Activated CD8-positive, alpha-beta memory T cell treated with anti-CD3 and anti-CD28 coated beads, Interleukin-2, amount 50 U/mL, for 48 hours (primary cell): ENCODE measurements around the gene CCDC57.

Source experiments
- DNase-seq: peaks from one replicate; pipeline ENCODE4 v3.0.0-alpha.2; 2020

The CCDC57 gene

DNA sequence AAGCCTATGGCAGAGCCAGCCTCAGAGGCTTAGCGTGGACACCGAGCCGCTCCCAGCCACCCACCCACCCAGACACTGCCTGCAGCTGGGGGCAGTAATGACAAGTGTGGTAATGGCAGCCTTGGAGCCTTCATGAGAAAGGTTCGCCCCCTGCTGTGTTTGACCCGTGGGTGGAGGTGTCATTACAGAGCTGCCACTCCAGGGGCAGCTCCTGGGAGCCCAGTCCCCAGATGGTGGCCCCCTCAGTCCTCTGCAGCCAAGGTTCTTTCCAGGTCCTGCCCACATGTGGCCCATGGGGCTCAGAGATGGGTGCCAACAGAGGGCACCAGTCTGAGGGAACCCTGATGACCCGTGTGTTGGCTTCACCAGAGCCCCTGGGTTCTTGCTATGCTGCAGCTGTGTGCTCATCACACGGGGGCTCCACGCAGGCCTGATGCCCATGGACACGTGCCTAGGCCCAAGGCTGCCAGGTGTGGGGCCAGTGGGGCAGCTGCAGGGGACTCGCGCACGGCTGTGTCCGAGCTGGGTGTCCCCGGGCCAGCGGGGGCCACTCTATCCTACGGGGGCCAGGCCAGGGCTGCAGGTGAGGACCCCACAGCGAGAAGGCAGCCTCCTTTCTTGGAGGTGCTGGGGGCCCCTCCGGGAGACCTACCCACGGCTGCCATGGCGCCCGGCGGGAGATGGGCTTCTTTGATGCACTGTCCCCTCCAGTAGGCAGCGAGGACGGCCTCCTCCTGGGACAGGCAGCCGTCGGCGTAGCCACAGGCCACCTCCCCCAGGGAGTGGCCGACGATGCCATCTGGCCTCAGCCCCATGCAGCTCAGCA is 122.7 kb downstream of the CCDC57 start:
- DNase-seq, result no peak

DNA sequence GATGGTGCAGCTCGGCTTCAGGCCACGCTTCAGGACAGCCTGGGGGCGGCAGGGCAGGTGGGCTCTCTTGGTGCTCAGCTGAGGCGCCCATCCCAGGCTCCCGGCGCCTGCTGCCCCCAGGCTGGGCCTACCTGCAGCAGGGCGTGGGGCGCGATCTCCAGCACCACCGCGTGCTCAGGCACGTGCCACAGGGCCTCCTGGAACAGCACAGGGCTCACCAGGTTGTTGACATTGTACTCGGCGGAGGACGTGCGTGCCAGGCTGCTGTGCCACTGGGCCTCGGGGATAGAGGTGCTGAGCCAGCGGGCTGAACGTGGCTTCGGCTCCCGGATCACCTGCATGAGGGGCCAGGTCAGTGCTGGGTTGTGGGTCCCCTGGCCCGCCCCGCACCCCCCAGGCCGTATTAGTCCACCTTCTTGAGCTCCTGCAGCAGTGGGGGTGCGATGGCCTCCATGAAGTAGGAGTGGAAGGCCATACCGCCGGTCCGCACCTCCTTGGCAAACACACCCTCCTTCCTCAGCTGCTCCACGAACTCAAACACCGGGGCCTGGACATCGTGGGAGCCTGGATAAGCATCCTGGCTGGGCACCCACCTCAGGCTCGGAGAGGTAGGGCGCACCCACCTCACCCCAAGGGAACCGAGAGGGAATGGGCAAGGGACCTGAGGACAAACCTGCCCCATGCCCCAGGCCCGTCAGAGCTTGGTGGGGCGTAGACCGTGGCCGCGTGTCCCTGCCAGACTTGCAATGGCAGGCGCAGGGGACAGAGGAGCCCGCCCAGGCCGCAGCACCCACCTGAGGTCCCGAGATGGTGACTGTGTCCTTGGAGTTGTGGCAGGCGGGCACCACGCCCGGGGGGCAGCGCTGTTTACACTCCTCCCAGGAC is 123.6 kb downstream of the CCDC57 start:
- no peak for DNase-seq

DNA sequence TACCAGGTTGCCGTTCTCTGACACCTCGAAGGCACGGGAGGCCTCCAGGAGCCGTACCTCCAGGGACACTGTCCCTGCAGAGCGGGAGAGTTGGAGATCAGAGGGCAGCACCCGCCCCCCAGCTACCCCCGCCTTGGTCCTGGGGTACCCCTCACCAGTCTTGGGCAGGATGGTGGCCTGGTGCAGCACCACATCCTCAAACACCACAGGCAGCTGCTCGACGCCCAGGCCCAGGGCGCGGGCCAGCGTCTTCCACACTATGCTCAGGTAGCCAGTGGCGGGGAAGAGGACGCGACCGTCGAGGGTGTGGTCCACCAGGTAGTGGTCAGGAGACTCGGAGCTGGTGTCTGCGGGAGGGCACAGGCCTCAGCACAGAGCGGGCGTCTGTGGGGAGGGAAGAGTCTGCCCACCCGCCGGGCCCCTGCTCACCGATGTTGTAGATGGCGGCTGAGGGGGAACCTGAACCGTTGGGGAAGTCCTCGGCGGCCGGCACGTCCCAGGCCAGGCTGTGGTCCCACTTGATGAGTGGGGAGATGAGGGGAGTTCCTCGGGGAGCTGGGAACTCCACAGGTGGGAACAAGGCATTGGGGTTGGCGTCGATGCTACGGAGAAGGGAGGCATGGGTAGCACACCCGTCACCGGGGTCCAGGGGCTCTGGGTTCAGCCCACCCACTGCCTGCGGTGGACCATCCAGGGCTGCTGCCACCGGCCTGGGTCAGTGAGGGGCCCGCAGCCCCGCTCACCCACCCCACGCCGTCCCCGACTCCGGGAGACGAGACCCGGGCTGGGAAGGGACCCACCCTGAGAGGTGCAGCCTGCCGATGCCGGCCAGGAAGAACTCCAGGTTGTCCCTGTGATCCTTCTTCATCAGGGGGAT is 124.4 kb downstream of the CCDC57 start:
- no peak for DNase-seq

DNA sequence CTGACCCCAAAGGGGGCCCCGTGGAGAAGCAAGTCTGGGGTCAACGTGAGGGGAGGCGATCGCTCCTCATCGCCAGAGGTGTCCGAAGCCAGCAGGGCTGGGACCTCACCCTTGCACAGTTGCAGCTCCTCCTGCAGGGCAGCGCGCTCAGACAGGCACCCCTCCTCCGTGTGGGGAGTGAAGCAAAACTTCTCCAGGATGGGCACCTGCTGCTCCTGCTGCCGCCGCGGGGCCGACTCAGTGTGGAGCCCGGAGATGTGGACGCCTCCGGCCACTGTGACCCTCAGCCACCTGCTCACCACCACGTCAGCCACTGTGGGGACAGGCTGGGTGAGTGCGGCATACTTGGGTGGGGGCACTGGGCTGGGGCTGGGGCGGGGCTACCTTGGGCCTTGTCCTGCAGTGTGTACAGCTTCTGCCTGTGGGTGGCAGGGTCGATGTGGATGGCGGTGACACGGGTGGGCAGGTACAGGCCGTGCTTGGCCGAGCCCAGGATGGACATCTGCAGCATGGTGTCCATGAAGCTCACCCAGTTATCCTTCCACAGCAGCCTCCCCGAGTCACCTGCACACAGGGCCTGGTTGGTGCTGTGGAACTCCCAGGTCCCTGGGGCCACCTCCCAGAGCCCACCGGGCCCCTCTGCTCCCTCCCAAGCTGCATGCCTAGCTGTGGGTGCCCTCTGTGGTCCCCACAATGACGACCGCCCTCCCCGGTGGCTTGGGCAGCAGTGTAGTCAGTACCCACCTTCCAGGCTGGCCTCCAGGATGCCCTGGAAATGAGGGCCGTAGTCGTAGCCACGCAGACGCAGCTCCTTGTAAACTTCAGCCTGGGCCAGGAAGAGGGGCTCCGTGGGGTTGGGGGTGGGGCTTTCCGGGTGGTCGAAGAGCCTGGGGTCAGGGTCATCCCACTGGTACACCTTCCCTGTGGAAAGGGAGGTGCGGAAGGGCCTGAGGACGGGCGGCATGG is 125.4 kb downstream of the CCDC57 start:
- no peak for DNase-seq

DNA sequence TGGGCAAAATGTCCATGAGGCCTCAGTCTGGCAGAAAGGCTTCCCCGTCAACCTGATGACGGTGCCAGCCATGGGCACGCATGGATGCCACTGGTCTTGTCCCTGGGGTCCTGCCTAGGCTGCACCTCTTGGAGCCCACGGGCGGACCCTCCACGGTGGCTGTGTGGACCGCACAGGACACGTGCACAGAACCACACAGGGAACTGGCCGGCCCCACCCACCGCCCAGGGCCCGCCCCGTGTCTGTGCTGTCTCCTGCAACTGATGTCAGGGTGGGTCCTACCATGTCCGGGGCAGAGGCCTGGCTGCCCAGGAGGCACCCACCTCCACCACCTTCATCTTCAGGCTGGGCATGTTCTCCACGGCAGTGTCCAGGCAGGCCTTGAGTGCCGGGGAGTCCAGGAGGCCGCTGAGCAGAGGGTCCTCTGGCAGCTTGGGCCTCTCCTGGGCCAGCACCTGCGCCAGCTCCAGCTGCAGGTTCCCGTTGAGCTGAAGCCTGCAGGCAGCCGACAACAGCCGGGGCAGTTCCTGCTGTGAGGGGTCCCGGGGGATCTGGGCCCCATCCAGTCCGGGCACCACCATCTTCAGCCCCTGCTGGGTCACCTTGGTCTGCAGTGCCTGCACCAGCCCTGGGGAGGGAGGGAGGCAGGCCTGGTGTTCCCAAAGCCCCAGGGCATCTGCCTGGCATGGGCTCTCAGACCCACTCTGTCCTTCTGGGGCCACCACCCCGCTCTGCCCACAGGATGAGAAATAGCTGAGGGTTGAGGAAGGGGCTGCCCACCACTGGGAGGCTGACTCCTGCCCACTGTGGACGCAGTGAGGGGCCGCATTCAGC is 126.5 kb downstream of the CCDC57 start:
- DNase-seq, result no peak

DNA sequence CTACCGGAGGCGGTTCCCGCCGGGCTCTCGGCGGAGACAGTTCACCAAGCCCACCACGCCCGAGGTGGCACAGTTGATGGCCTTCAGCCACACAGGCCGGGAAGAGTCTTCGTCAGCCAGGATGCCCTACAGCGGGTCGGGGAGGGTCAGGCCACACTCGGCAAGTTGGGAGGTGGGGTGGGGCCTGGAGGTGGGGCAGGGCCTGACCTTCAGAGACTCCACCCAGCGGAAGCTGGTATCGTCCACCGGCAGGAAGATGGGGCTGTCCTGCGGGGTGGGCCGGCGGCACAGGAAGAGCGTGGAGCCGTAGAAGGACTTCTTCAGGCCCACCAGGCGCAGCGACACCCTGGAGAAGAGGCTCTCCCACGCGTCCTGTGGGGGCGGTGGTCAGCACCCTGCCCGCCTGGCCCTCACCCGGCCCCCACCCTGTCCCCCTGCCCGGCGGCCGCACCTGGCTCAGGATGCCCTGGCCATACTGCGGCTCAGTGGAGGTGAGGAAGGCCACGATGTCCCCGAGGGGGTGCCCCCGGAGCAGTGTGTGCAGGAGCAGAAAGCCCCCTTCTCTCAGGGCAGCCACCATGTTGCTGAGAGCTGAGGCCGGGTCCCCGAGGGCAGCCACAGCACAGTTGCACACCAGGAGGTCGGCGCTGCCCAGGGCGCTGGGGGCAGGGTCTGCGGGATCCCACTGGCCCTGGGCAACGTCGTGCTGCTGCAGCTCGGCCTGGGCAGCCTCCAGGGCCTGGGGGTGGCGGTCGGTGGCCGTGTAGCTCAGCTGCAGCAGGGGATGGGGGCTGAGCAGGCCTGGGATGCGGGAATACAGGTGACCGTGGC is 127.4 kb downstream of the CCDC57 start:
- DNase-seq, result no peak

DNA sequence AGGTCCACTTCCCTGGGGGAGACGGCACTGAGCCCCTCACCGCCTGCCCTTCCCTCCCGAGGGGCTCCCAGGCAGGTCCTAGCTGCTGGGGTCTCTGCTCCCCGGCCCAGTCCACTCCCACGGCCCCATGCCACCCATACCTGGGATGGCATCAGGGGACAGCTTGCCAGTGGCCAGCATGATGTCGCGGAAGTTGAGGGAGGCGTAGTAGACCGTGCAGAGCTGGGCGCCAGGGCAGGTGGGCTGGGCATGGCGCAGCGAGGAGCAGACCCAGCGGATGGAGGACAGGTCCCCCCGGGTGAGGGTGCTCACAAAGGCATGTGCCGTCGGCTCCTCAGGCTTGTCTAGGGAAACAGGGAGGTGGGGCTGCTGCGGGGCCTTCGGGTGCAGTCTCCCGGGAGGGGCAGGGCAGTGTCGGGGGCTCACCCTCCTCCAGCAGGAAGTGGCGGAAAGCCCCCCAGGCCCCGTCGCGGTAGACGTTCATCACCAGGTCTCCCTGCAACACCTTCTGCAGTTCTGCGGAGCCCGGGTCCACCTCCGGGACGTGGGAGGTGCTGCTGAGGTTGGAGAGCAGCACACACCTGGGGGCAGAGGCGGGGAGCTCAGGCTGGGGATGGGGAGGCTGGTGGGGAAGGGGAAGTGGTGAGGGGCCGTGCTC is 128.1 kb downstream of the CCDC57 start:
- DNase-seq, result no peak

DNA sequence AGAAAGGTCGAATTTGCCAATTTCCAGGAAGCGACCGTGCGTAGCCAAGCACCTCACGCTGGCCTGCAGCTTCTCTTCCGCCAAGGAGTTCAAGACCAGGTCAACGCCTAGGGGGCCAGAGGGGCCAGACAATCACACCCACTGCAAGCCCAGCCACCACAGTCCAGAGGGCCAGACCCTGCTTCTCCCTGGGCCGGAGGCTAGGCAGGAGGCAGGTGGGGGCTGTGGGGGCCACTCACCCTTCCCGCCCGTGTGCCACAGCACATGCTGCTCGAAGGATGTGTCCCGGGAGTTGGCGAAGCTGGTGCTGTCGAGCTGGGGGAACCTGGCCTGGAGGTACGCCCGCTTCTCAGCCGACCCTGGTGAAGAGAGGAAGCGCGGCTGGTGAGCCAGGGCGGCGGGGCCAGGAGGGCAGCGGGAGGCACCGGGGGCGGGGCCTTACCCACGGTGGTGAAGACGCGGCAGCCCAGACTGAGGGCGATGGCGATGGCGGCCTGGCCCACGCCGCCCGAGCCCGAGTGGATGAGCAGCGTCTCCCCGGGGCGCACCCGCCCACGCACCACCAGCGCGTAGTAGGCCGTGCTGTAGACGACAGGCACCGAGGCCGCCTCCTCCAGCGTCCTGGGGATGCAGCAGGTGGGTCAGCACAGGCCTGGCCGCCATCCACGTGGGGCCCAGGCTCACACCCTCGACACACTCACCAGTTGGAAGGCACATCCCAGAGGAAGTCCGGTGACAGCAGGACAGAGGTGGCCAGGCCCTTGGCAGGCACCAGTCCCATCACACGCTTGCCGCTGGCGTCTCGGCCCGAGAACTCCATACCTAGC is 128.9 kb downstream of the CCDC57 start:
- no peak for DNase-seq

DNA sequence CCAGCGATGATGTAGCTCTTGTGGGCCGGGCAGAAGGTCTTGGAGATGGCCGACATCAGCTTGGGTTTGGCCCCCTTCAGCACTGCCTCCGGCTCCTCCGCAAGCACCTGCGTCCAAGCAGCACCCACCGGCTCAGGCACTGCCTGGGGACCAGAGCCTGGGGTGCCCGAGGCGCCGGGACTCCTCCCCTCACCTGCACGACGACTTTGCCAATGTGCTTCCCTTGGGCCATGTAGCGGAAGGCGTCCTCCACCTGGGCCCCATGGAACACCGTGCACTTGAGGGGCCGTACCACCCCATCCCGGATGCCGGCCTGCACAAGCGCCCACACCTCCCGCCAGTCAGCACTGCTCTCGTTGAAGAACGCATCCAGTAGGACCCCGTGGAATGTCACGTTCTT is 129.6 kb downstream of the CCDC57 start:
- no peak for DNase-seq

DNA sequence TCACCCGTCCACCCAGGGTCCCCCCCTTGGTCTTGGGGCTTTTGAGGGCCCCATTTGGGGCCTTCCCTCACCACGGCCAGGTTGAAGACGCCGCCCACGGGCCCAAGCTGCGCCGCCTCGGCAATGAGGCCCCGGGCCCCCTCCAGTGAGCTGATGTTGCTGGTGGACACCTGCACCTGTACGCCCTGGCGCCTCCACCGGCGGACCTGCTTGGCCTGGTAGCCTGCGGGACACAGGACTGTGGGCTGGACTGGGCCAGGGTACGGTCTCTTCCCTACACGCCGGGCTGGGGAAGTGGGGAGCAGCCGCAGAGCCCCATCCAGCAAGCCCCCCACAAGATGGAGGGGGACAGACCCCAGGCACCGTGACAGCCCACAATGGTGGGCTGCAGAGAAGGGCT is 130.2 kb downstream of the CCDC57 start:
- DNase-seq, result no peak

DNA sequence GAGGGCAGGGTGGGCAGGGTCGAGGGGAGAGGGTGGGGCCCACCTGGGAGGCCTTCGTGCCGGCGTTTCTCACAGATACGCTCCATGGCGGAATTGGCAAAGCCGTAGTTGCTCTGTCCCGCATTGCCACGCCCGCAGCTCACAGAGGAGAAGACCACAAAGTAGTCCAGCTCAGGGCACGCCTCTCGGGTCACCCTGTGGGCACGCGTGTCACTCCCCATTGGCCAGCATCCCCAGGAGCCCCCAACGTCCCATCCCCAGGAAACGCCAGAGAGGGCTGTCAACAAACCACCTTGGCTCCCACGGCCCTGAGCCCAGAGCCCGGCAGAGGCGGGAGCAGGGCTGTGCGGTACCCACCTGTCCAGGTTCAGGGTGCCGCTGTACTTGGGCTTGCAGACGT is 130.7 kb downstream of the CCDC57 start:
- no peak for DNase-seq

DNA sequence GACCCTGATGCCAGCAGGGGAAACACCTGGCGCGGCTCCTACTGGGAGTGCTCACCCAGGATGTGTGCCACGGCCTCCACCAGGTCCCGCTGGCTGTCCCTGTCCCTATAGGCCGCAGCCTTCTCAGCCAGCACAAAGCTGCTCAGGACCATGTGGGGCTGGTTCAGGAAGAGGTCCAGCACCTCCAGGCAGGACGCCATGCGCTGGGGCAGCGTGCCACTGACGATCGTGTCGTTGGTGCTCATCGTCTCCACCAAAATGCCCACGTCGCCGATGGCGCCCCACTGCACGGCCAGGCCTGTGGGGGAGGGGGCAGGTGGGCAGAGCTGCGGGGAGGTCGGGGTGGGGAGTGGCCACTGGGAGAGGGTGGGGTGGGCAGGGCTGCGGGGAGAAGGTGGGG is 131.1 kb downstream of the CCDC57 start:
- no peak for DNase-seq

DNA sequence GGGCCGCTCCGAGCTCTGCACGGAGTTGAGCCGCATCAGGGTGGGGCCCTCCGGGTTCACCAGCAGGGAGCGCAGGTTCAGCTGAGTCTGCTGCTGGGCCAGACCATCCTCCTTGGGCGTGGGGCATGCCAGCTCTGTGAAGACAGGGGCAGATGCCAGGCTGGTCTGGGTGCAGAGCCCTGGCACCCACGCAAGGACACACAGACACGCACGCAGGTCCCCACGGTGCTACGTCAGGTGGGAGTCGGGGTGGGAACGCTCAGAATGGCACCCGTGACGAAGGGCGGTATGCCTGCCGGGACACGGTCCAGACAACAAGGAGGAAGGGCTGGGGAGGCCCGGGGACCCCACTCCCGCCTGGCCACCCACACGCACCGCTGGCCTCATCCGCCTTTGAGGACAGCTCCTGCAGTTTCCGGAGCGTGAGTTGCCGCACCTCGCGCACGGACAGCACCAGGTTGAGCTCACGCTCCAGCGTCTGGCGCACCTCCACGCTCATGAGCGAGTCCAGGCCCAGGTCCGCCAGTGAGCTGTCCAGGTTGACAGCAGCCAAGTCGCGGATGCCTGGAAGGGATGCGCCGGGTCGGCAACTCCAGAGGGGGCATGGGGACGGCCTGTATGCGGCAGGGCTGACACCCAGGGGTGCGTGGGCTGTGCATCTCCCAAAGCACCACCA is 131.7 kb downstream of the CCDC57 start:
- no peak for DNase-seq

DNA sequence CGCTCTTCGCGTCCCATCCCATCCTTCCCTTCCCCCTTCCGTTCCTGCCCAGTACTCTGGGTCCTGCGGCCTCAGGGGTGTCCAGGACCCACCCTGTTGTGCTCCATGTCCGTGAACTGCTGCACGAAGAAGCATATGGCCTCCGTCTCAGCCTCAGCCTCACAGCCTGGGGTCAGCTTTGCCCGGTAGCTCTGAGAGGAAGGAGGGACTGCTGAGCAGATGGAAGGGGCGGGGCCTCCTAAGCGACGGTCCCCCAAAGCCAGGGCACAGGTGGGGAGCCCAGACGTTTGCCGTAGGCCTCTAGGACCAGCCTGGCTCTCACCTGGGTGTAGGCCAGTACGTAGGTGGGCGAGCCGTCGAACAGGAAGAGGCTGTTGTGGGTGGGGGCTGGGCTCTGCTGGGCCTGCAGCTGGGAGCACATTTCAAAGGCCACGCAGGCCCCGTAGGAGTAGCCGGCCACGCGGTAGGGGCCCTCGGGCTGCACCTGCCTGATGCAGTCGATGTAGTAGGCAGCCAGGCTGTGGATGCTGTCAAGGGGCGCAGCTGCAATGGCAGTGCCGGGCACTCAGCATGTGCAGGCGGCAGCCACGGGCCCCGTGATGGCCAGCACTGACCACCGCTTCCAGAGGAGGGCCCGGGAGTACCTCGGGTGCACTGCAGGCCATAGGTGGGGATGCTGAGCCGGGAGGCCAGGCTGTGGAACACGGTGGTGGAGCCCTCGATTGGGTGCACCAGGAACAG is 132.4 kb downstream of the CCDC57 start:
- DNase-seq, result no peak

DNA sequence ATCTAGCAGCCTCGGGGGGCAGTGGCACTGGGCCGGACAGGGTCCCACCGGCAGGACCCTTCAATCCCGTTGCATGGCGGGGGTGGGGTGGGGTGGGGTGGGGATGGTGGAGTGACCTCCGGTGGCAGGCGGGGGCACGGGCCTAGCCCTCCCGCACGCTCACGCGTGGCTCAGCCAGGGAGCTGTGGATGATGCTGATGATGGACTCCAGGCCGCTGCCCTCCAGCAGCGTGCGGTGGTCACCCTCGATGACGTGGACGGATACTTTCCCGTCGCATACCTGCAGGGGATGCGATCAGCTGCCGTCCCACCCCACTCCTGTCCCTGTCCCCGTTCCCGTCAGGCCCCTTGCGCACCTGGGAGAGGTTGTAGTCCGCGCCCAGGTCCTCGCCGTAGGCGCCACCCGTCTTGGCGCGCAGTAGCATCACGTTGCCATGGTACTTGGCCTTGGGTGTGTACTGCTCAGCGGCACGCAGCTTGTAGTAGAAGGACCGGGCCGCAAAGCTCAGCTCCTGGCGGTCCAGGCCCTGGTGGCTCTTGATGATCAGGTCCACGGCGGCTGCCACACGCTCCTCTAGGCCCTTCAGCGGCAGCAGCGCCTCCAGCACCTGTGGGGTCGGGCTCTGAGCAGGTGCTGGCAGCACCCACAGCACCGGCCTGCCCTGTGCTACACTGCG is 133.5 kb downstream of the CCDC57 start:
- DNase-seq, result no peak

DNA sequence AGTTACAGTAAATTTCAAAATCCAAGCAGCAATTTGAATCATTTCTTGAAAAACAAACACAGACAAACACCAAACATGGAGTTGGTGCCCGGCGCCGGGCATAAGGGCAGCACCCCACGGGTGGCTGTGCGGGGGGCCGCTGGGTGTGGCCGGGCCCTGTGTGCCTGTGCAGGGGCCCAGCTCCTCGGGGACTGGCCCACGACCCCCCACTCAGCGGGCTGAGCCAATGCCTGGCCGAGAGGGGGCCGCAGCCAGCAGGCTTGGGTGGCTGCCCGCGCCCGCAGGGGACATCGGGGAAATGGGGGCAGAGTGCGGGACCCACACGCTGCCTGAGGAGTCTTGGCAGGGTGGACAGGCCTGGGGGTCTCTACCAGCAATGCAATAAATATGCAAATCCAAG is 134.2 kb downstream of the CCDC57 start:
- no peak for DNase-seq
